Ramos (cell line): ENCODE data around the gene VWA3B.
"Not testable (repeated sequence)": the region's sequence is repeated elsewhere in the genome, so short reads cannot be mapped to it uniquely, and the experiment has no call there.

Source experiments
- in situ Hi-C: fragments of 300-500 bp; cut with MboI; formaldehyde crosslinking; loops from one replicate; pipeline ENCODE4 v1.14.3; 2022; ENCODE audit warnings: low sequenced_read_pairs; ENCODE audit not compliant: unreplicated experiment

The VWA3B gene

DNA sequence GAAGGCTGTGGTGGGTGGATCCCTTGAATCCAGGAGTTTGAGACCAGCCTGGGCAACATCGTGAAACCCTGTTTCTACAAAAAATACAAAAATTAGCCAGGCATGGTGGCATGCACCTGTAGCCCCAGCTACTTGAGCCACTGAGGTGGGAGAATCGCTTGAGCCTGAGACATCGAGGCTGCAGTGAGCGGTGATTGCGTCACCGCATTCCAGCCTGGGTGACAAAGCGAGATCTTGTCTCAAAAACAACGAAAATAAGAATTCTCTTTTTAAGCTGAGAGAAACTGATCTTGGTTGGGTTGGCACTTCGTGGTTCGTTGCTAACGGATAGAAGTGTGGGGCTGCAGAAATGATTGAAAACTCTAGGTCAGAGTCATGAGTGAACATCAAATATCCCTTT is 150.0 kb downstream of the VWA3B start:
- in situ Hi-C loops = no loop called here

DNA sequence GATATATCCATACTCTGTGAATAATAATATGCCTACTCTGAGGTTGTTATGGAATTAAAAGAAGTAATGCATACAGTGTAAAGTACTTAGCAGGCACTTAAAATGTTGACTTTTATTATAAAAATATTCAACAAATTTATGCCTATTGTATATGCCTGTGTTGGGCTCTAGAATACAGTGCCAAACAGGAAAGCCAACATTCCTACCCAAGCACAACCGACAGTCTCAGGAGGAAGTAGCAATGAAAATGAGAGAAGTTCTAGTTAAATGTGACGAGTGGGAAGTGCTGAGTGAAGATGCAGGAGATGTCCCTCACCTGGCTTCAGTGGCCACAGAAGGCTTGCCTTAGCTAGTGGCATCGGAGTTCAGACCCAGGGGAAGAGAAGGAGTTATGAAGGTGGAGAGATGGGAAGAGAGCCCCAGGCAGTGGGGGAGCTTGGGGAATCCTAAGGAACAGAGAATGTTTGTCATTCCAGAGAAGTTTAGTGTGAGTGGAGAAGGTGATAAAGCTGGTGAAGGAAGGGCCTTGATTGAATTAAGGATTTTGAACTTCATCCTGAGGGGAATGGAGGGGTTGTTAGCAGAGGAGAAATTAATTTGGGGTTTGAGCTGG is 153.9 kb downstream of the VWA3B start:
- in situ Hi-C loops = no loop called here

DNA sequence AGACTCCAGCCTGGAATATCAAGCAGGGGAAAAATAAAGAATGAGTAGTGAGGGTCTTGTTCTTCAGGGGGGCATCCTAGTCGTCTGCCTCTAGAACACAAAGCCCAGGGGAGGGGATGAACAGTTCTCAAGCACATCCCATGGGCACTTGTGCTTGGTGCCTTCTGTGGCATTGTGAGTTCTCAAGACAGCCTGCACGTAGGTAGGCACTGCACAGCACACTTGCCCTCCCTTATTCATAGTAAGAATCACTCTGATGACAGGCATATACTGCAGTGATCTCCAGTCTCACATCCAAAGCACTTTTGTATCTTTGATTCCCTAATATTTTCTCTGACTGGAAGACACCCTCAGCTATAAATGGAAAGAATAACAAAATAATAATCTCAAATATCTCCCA is 154.6 kb downstream of the VWA3B start:
- in situ Hi-C loops = no loop called here

DNA sequence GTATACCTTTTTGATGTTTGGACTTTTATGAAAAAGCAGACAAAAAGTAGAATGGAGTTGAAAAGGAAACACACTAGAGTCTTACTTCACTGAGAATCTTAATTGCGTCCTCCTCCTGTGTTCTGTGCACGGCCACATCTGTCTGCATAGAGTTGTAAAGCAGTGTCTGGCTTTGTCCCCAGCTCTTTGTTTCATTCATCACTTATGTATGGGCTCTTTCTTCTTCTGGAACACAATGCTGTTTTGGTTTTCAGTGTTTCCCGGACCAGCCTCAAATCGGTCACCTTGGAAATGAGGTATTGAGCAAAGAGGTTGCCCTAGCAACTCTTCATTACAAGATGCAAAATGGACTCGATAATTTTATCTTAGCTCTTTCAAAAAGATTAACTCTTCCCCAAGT is 155.0 kb downstream of the VWA3B start:
- in situ Hi-C loops = no loop called here

DNA sequence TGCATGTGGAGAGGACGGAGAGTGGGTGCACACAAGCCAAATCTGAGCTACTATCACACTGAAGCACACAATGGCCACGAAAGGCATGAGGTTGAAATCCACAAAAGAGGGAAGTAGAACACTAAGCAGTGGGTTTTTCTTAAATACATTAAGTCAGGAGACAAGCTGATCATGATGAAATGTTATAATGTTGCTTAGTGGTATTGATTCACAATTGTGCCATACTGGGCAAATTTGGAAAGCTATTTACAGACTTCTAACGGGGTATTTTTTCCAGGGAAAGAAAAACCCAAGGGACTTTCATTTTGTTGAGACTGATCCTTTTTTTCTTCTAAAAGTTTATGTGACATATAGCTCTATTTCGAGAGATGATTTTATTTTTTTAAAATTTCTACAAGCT is 158.5 kb downstream of the VWA3B start:
- in situ Hi-C loops = no loop called here

DNA sequence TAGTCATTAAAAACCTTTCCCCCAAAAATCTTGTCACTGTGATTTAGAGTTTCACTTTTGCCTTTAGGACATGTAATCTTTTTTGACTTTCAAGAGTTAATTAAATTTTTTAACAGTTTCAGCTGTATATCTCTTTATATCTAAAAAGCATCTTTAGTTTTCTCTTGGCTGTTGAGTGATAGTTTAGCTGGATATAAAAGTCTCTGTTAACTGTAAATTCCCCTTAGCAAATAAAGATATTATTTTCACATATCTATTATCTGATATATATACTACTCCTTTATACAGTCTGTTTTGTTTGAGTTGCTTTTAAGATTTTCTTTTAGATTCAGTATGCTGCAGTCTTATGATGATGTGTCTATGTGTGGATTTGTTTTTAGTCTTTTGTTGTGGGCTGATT is 160.4 kb downstream of the VWA3B start:
- in situ Hi-C loops = no loop called here

DNA sequence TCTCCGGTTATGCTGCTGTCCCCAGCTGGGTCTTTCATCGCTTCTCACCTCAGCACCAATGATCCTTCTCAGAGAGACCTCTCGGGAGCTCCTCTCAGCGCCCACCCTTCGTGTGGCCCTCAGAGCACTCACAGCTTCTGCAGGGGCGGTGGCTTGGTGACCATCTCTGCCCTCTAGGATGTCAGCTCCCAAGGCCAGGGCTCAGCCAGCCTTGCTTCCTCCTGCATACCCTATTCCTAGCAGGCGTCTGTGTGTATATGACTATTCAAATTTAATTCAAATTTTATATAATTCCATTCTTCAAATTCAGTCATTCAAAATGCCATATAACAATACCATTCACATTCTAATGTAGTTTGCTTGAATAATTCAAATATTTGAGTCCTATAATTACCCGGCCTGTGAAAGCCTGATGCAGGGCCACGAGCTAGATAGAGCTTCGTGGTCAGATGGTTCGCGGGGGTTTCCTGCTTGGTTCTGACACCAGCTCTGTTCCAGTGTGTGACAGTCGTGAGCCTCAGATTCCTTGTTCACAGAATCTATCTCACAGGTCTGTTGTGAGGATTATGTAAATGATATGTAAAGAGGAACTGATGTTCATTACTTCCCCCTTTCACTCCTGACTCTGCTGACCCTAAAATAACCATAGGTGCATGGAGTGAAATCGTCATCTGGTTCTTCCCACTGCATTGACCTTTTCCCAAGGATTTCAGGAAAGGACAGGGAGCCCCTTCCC is 165.2 kb downstream of the VWA3B start:
- in situ Hi-C loops = no loop called here

DNA sequence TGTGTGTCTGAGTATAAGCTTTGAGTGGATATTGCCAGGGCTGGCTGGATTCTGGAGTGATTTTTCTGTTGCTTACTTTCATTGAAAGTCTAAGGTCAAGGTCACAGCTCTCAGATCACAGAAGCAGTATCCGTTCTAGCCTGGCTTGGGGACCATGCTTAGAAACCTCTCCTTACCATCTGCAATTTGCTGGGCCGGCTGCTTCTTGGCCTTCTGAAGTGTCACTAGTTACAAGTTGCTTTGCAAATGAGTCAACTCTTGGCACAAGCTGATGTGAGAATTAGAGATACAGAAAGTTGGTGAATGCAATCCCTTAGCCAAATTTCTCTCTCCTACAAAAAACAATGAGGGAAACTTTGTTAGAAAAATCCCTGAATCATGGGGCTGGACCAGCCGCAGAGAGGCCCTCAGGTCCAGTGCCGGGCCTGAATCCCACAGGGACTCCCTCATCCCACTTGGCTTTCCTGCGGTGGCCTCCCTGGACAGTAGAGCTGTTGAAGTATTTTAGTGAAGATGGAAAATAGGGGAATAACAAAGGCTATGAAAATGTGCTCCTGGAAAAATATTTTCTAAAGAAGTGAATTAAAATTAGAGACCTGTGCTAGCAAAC is 166.6 kb downstream of the VWA3B start:
- in situ Hi-C loops = no loop called here

DNA sequence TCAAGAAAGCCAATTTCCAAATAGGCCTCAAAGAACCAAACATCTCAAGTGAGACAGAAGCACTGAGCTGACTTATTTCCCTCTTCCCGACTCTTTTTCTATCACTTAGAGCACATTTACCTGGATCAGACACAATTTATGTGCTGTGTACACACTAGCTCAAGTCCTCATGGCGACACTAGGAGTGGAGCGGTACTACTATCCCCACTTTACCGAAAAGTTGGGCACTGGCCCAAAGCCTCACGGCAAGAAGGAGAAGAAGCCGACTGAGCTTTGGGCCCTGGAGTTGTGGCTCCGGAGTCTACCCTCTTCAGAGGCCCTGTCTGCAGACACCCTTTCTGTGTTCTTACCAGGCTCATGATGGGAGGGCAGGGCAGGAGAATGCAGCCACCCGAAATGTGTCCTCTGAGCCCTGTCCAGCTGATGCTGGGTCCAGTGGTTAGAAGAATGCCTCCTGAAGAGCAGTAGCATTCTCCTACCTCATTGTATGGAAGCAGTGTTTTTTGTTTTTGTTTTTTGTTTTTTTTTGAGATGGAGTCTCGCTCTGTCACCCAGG is 167.6 kb downstream of the VWA3B start:
- in situ Hi-C loops = no loop called here

DNA sequence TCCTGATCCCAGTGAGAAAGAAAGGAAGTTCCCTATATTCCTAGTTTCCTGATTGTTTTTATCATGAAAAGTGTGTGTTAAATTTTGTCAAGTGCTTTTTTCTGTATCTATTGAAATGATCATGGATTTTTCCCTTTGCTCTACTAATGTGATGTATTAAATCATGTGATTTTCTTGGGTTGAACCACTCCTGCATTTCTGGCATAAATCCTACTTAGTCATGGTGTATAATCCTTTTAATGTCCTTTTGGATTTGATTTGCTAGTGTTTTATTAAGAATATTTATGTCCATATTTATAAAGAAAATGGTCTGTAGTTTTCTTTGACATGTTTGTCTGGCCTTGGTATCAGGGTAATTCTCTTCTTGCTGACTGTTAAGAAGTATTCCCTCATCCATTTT is 171.9 kb downstream of the VWA3B start:
- in situ Hi-C loops = no loop called here

DNA sequence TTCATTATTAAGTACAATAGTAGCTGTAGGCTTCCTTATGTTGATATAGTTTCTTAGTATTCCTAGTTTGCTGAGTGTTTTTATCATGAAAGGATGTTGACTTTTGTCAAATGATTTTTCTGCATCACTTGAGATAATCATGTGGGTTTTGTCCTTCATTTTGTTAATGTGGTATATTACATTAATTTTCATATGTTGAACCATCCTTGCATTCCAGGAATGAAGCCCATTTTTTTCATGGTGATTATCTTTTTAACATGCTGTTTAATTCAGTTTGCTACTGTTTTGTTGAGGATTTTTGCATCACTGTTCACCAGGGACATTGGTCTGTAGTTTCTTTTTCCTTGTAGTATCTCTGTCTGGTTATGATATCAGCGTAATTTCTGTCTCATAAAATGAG is 176.4 kb downstream of the VWA3B start:
- in situ Hi-C loops = no loop called here

DNA sequence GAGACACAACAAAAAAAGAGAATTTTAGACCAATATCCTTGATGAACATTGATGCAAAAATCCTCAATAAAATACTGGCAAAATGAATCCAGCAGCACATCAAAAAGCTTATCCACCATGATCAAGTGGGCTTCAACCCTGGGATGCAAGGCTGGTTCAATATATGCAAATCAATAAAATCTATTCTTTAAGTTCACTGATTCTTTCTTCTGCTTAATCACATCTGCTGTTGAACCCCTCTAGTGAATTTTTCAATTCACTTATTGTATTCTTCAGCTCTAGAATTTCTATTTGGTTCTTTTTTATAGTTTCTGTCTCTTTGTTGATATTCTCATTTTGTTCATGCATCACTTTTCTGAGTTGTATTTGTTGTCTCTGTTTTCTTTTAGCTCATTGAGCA is 181.3 kb downstream of the VWA3B start:
- in situ Hi-C loops = not testable (repeated sequence)

DNA sequence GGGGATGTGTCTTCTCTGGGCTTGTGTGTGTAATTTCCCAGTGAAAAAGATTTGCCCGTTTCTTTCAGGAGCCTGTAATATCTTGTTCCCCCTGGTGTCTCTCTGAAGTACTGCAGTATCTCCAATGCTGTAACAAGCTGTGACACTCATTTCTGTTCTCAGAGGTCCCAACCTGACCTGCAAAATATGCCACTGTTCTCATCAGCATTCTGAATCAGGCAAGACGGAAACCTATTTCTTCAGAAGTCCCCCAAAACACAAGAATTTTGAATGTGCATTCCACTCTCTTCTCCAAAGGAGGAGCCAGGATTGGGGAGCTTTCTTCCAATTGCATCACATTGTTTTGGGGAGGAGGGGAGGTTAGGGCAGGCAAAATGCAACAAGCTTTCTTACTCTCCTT is 182.3 kb downstream of the VWA3B start:
- in situ Hi-C loops = no loop called here

DNA sequence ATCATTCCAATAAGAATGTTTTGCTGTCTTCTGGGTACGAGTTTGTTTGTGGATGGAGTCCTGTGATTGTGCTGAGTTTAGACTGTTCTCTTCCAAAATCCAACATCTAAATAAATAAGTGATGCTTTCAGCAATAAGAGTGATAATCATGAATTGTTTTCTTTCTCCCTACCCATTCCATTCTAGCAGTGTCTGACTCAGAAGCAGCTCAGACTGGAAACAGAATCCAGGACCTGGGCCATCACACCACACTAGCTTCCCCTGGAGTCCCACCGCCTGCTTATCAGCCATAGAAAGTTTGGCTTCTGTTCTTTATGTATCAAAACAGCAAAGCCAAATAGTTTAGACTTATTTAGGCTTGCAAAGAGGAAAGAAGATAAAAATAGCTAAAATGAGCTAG is 182.9 kb downstream of the VWA3B start:
- in situ Hi-C loops = no loop called here

DNA sequence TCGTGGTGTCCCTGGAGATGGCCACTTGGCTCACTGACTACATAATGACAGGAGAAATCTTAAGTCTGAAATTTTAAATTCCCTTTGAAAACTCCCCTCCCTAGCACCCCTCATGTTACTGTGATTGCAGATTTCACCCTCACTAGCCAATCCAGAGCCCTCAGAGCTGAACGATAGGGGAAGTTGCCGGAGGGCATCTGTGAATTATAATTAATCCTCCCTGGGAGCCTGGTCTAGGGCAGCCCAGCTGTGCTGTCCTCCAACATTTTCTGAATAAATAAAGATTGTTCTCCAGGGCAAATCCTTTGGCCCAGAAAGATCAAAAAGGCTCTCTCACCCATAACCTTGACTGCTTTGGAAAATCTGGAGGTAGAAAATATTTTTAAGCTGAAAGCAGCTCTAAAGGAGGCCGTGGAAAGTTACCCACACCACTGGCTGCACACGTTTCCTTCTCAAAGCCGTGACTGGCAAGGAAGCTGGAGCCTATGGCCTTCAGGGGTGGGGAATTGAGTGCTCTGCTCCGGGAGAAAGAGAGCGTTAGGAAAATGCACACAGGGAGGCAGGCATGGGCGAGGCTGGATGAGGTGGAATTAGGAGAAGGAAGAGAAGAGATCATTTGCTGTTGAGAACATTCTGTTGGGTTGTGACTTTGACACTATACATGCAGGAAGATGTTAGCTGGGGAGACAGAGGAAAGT is 190.3 kb downstream of the VWA3B start:
- in situ Hi-C loops = no loop called here

DNA sequence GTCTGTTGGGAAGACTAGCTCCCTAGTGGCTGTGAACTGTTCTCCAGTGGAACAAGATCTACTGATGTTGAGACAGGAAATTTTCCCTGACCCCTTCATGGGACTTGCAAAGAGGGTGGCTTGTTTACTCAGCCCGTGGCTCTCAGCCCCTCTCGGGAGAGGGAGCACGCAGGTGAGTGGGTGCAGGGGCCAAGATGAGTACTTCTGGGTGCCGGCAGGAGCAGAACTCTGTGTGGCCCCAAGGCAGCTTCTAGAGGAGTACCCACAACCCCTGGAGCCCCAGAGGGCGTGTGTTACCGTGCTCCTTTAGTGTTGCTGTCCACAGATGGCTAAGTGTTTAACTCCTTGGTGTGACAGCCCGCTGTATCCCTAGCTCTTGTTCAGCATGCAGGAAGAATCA is 191.1 kb downstream of the VWA3B start:
- in situ Hi-C loops = no loop called here

DNA sequence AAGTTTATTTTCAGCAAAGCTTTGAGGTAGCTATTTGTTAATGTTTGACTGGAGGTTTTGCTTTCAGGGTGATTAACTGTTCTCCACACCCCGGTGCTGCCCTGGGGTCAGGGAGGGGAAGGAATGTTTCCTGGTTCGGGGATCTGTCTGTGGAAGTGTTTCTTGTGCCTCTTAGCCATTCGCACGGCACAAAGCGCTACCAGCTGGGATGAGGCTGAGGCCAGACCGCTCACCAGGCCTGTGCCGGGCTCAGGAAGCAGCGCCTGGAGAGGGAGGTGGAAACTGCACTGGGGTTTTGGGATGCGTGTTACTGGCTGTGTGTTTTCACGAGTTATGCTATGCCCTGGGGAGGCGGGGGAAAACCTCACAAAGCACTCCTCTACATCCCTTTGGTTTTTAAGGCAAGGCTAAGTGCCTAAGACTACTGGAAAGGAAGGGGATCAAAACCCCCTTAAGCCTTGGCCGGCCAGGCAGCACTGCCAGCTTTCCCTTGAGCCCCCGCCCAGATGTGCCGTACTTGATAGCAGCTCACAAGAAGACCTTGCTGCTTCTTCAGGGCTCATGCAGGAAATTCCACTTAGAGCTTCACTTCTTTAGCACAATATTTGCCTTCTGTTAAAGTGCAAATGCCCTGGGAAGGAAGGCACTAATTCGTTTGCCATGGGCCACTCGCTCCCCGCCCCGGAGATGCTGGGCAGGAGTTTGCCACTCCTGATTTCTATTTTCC is 193.6 kb downstream of the VWA3B start:
- in situ Hi-C loops = no loop called here

DNA sequence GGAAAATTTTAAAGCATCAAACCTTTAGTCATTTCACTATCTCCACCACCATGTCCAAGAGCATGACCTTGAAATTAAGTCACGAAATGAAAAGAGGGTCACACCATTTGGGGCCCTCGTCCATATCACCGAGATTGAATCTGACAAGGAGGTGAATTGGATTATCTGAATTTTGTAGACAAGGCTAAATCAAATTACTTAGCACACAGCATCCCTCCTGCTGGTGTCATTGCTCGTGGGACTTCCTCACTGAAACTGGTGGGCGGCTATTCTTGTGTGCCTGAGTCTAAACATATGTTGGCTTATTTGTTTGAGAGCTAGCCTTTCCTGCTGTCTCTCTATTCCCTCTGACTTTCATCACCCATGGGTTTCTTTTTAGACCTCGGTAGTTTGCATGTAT is 194.6 kb downstream of the VWA3B start:
- in situ Hi-C loops = no loop called here

DNA sequence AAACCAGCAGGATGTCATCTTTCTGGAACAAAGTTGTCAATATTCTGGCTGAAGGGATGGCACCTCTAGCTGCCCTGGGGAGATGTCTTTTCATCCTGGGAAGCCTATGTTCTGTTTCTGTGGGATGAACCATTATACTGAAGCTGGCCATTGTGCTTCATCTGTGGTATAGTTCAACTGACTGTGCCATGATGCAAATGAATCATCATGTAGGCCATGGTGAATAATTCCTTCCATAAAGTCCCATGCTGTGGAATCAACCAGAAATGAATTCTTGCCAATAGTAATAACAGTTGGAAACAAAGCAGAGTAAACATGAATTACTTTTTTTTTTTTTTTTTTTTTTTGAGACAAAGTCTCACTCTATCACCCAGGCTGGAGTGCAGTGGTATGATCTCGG is 195.1 kb downstream of the VWA3B start:
- in situ Hi-C loops = no loop called here

DNA sequence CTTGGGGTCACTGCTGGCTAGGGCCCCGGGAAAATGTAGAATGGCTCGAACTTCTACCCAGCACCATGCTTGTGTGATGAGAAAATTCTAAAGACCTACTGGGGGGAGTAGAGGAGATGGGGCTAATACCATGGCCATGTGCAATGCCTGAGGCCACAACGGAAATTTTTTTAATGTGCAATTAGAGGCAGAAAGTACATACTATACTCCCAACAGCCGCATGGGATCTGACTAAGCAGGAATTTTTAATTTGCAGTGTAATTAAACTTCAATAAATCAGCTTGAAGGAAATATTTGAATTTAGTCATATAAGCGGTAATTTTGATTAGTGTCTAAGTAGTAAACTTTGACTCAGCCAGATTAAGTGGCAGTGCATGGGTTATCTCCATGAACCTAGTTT is 206.1 kb downstream of the VWA3B start:
- in situ Hi-C loops = no loop called here
